HL-60 (cell line): ENCODE data around the gene RPUSD1.

Experiments used
- DNase-seq, 2 experiments: peaks; one replicate each; pipeline ENCODE4 v3.0.0-alpha.2; 2010 to 2020; ENCODE audit warnings: low read depth in 1 of 2, low spot score in 1 of 2
- H3K27ac ChIP-seq: fragments of 250-450 bp; sonication (Bioruptor Pico); replicated peaks from 2 replicates; pipeline ENCODE4 v1.5.1; 2020; ENCODE audit warnings: mild to moderate bottlenecking, moderate library complexity
- H3K27me3 ChIP-seq: fragments of 250-450 bp; sonication (Bioruptor Pico); 2 replicates; pipeline ENCODE4 v1.5.1; 2021; ENCODE audit warnings: mild to moderate bottlenecking, moderate library complexity; ENCODE audit not compliant: insufficient read depth, poor library complexity, severe bottlenecking
- H3K4me3 ChIP-seq: replicated peaks from 2 replicates; pipeline ENCODE4 v1.5.1; 2011; ENCODE audit warnings: mild to moderate bottlenecking, control low read depth, low read length; ENCODE audit not compliant: insufficient read depth
- CTCF ChIP-seq: IDR thresholded peaks from one replicate; pipeline ENCODE4 v1.5.1; 2011; ENCODE audit warnings: low read length, control low read depth, inconsistent platforms; ENCODE audit not compliant: insufficient read depth
- GABPA ChIP-seq: IDR thresholded peaks from 2 replicates; pipeline ENCODE4 v1.6.1; 2012; ENCODE audit warnings: low read depth
- POLR2AphosphoS5 ChIP-seq: IDR thresholded peaks from 2 replicates; pipeline ENCODE4 v1.6.1; 2012; ENCODE audit warnings: low read depth
- REST ChIP-seq: IDR thresholded peaks from 2 replicates; pipeline ENCODE4 v1.6.1; 2012; ENCODE audit warnings: low read depth; ENCODE audit not compliant: insufficient replicate concordance
- SPI1 ChIP-seq: IDR thresholded peaks from 2 replicates; pipeline ENCODE4 v1.6.1; 2012; ENCODE audit warnings: low read depth, mild to moderate bottlenecking, borderline replicate concordance

The RPUSD1 gene

GRCh38 chr16:803754-804080 lies 15.5 kb upstream of the RPUSD1 start:
- no peak for DNase-seq
- Histone ChIP-seq H3K27ac (no peak overlapping the region), H3K4me3 (no peak overlapping the region), H3K27me3 (peaks cover 31% of the 10 kb centered on the region)
- TF ChIP-seq SPI1 (no peak), CTCF (no peak), POLR2AphosphoS5 (no peak), REST (no peak), GABPA (no peak)

GRCh38 chr16:802914-803753 lies 15.0 kb upstream of the RPUSD1 start:
- Histone ChIP-seq H3K4me3 (no peak overlapping the region), H3K27me3 (peaks cover 31% of the 10 kb centered on the region)
- no peak for DNase-seq

More at GRCh38 chr16:802914-803753, 15.0 kb upstream of the RPUSD1 start:
- H3K27ac ChIP-seq = no peak overlapping the region
- TF ChIP-seq REST (no peak), GABPA (no peak), SPI1 (no peak), POLR2AphosphoS5 (no peak), CTCF (no peak)
